Measurements from ENCODE around the gene CEP57L1.

Gene CEP57L1

DNA sequence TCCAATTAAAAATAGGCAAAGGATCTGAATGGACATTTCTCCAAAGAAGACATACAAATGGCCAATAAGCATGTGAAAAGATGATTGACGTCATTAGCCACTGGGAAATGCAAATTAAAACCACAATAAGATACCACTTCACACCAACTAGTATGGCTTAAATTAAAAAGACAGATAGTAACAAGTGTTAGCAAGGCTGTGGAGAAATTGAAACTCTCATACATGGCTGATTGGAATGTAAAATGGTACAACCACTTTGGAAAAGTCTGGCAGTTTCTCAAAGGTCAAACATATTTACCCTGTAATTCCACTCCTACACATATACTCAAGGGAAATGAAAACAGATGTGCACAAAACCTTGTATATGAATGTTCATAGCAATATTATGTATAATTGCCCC, 83.6 kb downstream of the CEP57L1 start:
- TF ChIP-seq, protein P1, sequence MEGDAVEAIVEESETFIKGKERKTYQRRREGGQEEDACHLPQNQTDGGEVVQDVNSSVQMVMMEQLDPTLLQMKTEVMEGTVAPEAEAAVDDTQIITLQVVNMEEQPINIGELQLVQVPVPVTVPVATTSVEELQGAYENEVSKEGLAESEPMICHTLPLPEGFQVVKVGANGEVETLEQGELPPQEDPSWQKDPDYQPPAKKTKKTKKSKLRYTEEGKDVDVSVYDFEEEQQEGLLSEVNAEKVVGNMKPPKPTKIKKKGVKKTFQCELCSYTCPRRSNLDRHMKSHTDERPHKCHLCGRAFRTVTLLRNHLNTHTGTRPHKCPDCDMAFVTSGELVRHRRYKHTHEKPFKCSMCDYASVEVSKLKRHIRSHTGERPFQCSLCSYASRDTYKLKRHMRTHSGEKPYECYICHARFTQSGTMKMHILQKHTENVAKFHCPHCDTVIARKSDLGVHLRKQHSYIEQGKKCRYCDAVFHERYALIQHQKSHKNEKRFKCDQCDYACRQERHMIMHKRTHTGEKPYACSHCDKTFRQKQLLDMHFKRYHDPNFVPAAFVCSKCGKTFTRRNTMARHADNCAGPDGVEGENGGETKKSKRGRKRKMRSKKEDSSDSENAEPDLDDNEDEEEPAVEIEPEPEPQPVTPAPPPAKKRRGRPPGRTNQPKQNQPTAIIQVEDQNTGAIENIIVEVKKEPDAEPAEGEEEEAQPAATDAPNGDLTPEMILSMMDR (IDR thresholded peaks at IDR 0.05) = no peak

DNA sequence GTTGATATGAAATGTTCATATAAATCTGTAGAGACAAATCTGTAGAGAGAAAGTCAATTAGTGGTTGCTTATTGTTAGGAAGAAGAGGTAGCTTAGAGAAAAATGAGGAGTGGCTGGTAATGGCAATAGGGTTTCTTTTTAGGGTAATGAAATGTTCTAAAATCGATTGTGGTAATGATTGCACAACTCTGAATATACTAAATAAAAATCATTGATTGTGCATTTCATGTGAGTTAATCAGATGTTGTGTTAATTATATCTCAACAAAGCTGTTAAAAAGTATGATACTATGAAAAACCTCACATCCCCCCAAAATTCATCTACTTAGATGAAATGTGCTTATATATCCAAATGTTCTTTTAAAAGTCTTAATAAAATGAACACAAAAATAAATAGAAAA, 84.2 kb downstream of the CEP57L1 start:
- TF ChIP-seq, protein P1 (IDR thresholded peaks at IDR 0.05) = no peak

DNA sequence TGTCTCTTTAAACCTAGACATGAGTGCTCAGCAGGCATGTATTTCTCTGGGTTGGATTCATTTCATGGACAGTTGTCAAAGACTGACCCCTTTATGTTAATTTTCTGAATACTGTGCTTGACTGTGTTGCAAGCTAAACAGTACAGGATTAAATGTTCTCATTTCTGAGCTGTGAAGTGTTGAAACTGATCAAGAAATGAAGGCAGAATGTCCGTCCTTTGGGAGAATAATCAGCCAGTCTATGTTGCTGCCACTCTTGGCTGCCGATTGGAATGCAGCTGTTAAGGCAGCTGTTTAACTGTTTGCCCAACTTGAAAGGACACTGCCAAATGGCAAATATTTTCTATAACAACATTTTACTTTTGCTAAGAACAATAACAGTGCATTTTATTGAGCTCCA, 87.3 kb downstream of the CEP57L1 start:
- TF ChIP-seq, protein P1 (IDR thresholded peaks at IDR 0.05) = no peak

DNA sequence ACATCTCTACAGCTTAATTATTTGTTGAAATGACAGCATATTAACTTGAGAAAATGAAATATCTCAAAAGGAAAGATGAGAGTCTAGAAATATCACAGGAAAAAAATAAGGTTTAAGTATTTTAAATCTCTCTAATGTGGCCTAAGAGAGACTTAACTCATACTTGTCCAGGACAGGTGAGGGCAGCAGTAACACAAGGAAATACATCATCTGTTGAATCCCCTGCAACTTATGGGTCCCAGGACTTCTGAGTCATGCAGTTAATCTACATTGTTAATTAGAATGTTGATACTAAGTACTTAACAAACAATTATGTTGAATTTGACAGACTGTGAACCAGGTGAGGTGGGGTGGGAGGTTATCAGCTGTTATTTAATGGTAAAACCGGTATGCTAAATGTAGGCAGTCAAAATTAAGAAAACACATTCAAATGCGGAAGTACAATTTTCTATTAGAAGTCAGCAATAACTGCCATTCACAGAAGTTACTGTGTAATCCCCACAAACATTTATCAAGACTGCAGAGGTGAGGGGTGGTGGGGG, 87.9 kb downstream of the CEP57L1 start:
- TF ChIP-seq, protein P1 (IDR thresholded peaks at IDR 0.05) = peak; percentile 30; the same call in 1 of the 2 replicates

DNA sequence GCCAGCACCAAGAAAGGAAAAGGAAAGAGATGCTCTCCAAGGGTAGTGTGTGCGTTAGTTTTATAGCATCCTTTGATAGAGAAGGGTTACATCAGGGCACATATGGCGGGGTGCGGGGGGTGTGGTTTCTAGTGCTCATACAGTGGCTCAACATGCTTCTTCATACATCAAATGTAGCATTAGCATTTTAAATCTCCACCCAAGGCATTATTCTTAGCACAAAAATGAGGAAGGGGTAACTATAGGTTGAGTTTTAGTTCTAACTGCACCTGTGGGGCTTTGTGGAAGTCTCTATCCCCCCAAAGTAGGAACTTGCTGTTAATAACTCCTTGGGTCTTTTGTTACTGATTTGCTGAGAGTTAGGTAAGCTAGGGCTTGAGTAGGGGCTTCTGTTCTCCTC, 89.3 kb downstream of the CEP57L1 start:
- TF ChIP-seq, protein P1 (IDR thresholded peaks at IDR 0.05) = no peak

DNA sequence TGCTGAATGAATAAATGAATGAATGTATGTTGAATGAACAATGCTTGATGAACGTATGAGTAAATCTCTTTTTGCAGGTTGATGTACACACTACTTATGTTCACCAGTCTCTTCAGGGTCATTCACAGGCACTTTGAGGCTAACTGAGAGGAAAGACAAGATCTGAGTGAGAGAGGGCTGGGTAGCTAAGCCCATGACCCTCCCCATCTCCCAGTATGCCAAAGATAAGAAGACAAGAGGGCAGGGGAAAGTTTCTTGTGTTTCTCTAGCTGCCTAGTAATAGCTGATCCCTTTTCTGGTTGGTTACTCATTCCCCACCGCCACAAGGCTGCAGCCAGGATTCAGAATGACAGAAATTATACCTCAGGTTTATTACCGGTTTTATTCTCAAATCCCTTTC, 90.7 kb downstream of the CEP57L1 start:
- TF ChIP-seq, protein P1 (IDR thresholded peaks at IDR 0.05) = no peak

DNA sequence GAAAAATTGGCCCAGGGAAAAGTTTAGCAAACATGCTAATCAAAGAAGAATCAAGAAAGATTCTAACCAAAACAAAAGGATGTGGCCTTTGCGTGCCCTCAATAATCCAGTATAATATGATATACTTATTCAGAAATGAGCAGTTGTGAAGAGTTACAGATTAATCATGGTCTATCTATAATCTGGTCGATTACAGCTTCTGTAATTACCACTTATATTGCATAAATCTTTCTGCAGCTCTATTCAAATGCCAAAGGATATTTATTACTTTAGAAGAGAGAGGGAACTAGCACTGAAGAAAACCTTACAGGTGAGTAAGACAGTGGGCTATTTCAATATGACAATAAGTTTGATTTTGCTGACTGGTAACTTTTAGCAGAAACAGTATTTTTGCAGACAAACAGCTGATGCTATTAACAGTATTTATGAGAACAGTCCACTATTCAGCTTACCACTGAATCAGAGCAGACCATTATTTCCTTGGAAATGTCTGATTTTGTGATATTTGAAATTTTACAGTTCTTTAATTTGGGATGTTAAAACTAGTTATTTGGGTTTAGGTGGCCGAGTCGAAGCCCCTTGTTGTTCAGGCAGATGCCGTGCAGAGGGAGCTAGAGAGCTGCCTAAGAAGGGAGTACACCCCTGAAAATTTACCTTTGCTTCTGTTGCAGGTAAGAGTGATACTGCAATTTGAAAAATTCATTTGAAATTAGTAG, 92.2 kb downstream of the CEP57L1 start:
- TF ChIP-seq, protein P1 (IDR thresholded peaks at IDR 0.05) = peak; percentile 96

DNA sequence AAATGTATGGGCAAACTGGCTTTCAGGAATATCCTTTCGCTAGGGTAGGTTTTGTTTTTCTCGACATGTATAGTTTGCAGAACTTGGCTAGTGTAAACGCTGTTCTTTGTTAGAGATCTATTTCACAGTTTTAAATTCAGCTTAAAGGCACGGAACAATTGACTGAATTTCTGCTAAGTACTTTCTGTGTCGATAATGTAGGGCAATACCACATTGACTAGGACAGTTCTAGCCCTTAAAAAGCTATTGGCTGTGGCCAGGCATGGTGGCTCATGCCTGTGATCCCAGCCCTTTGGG, 92.8 kb downstream of the CEP57L1 start:
- TF ChIP-seq, protein P1 (IDR thresholded peaks at IDR 0.05) = no peak
